Thyroid gland (tissue), 4 donors: Measurements from ENCODE around the gene RIPOR2.

Source experiments
- CTCF ChIP-seq, 6 experiments: fragments of 200-600 bp in 3 of 6; fragments of 450-650 bp in 3 of 6; sonication (generic) in 3 of 6; IDR thresholded peaks; one replicate each; pipeline ENCODE4 v1.5.1; 2016 to 2019; ENCODE audit warnings: antibody characterized with exemption in 6 of 6, mild to moderate bottlenecking in 2 of 6, inconsistent platforms in 1 of 6, moderate library complexity in 1 of 6
- POLR2A ChIP-seq, 2 donors: fragments of 450-650 bp; IDR thresholded peaks; one replicate each; pipeline ENCODE4 v1.6.1; 2017; ENCODE audit warnings: antibody characterized with exemption in 2 of 2, mild to moderate bottlenecking in 2 of 2, moderate library complexity in 1 of 2

GRCh38 chr6:24825130-24825630, 110.6 kb downstream of the RIPOR2 start:
- TF ChIP-seq CTCF (IDR thresholded peaks at IDR 0.05) (no peak), POLR2A (IDR thresholded peaks at IDR 0.05) (no peak)
